Heart left ventricle (tissue), 16 donors: Measurements from ENCODE around the gene GRIP1. TPM values are rescaled to one million over a fixed set of nuclear protein-coding genes. Genes with fewer than 3 reads are reported as not detected.

Source experiments
- ATAC-seq, 4 donors: fragments of 200-7000 bp; cut with Tn5 transposase; one replicate each; pipeline ENCODE4 v1.9.1; 2020 to 2022; ENCODE audit warnings: moderate library complexity in 4 of 4, mild to moderate bottlenecking in 3 of 4, moderate number of reproducible peaks in 1 of 4
- DNase-seq, 5 donors: peaks; one replicate each; pipeline ENCODE4 v3.0.0-alpha.2; 2020
- H3K27ac ChIP-seq, 12 donors: fragments of 200-600 bp; sonication (generic) in 4 of 12; one replicate each; pipeline versions ENCODE4 v1.5.0 to v1.8.0; 2016 to 2022; ENCODE audit warnings: mild to moderate bottlenecking in 2 of 12
- H3K27me3 ChIP-seq, 9 donors: fragments of 200-600 bp; sonication (generic) in 2 of 9; one replicate each; pipeline versions ENCODE4 v1.5.1 to v1.8.0; 2016 to 2022; ENCODE audit warnings: mild to moderate bottlenecking in 3 of 9
- H3K36me3 ChIP-seq, 9 donors: fragments of 200-600 bp; sonication (generic) in 2 of 9; one replicate each; pipeline versions ENCODE4 v1.5.0 to v1.8.0; 2018 to 2022; ENCODE audit warnings: mild to moderate bottlenecking in 2 of 9
- H3K4me1 ChIP-seq, 12 donors: fragments of 200-600 bp; sonication (generic) in 4 of 12; one replicate each; pipeline versions ENCODE4 v1.5.0 to v1.8.0; 2016 to 2022; ENCODE audit warnings: mild to moderate bottlenecking in 3 of 12
- H3K4me3 ChIP-seq, 12 donors: fragments of 200-600 bp; sonication (generic) in 4 of 12; one replicate each; pipeline versions ENCODE4 v1.5.0 to v1.8.0; 2017 to 2022; ENCODE audit warnings: mild to moderate bottlenecking in 9 of 12, moderate library complexity in 4 of 12
- H3K9me3 ChIP-seq, 12 donors: fragments of 200-600 bp; sonication (generic) in 4 of 12; one replicate each; pipeline versions ENCODE4 v1.5.0 to v1.8.0; 2016 to 2022; ENCODE audit warnings: mild to moderate bottlenecking in 1 of 12
- CTCF ChIP-seq, 12 donors: fragments of 200-600 bp; sonication (generic) in 4 of 12; IDR thresholded peaks; one replicate each; pipeline versions ENCODE4 v1.5.0 to v1.8.0; 2018 to 2022; ENCODE audit warnings: antibody characterized with exemption in 12 of 12, mild to moderate bottlenecking in 5 of 12
- POLR2A ChIP-seq, 2 donors: fragments of 450-650 bp; IDR thresholded peaks; one replicate each; pipeline ENCODE4 v1.6.1; 2017; ENCODE audit warnings: antibody characterized with exemption in 2 of 2, mild to moderate bottlenecking in 2 of 2, moderate library complexity in 2 of 2
- WGBS, 4 donors: extraction: QIAGEN DNeasy Blood & Tissue Kit in 2 of 4; methylation state at CpG; one replicate each; pipeline versions ENCODE4 v1.1.5 to v1.1.7; 2013 to 2018; 5-methylcytosine and 5-hydroxymethylcytosine counted together
- intact Hi-C, 10 donors: fragments of 100-400 bp; cut with DNase I; formaldehyde crosslinking; loops; one replicate each; pipeline versions ENCODE4 v1.11.1 to v1.14.2; 2022
- polyA plus RNA-seq, 2 donors: library from polyadenylated mRNA; stranded (reverse); fragments of 200-250 nt; gene quantifications; one replicate each; pipeline ENCODE4 v1.2.3, GENCODE V29; 2013
- total RNA-seq, 9 donors: library from RNA; depleted of rRNA in 2 of 9; stranded (reverse); fragments of >200 nt in 2 of 9; fragmentation: NEBNext Ultra II Directional in 3 of 9; extraction: Animal tissue kit (Norgen Biotek cat#: 25700) in 3 of 9; gene quantifications; one replicate each; pipeline versions ENCODE4 v1.1.0 to v1.2.4, GENCODE V29; 2016 to 2023
- donor health status: ischemic (EF 13 %, LVEDD 7.1; RV severe dilation, severe dysfunction).
- donor health status: healthy with polysubstance abuse.
- donor health status: DM: no; HTN: yes; CAD: no.
- donor health status: DM: no; HTN: no; CAD: no.
- donor health status: ischemic (EF 25% LVEDD 6.9; RV normal size, moderate dysfunction).
- donor health status: ischemic (EF 25% LVEDD 5.7; RV mildly dilated, moderate dysfunction).
- donor health status: healthy.
- donor health status: DM: yes; HTN: yes; CAD: no.
- donor health status: ischemic (EF 35%, LVEDD 5.7; RV mildly dilated, moderate dysfunction).
- donor health status: nonischemic (EF 11% LVEDD 7.7; RV severe dilation, severe dysfunction).
- donor health status: DM: yes; HTN: yes; CAD: no.
- donor health status: PGD.
- donor health status: ischemic (EF 29% LVEDD 5.4; RV normal size, mild dysfunction).
- donor health status: nonischemic (EF 23%, LVEDD 6.1; RV moderate dilation, normal function).

The GRIP1 gene
- total and polyA plus RNA-seq, 11 donors, result 0.30 to 8.4 (median 1.5) TPM

DNA sequence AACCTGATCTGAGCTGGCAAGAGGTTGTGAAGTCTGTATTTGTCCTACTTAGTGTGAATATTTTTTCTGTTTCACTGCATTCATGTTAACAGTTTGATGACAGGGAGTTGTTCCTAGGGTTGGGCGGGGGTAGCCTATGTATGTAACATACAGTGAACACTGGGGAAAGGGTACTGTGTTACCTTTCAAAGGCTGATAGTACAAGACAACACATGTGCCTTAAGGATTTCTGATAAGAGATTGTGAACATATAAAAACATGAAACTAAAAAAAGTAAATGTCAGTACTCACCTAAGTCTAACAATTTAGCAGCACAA is 30.5 kb upstream of the GRIP1 start:
- Histone ChIP-seq H3K36me3 (no peaks in the 10 kb centered on the region), H3K9me3 (peaks cover 0 to 6% (median 0%) of the 10 kb centered on the region in 12 donors), H3K27me3 (no peaks in the 10 kb centered on the region), H3K4me3 (no peak overlapping the region), H3K4me1 (peaks cover 0 to 8% (median 0%) of the 10 kb centered on the region in 12 donors), H3K27ac (no peak overlapping the region)
- ATAC-seq (no peak), DNase-seq (no peak)
- intact Hi-C loops, result loop anchor here in 2 of 10 donors (10.0 kb wide), 2 partner anchors 435 to 445 kb away; no protein-coding TSS in a partner anchor
- 85 to 90% (median 89%) methylated on average over 1 of the region's 1 CpG for WGBS, 4 donors
- TF ChIP-seq POLR2A (IDR thresholded peaks at IDR 0.05), result no peak
- TF ChIP-seq CTCF (IDR thresholded peaks at IDR 0.05), result no peak

DNA sequence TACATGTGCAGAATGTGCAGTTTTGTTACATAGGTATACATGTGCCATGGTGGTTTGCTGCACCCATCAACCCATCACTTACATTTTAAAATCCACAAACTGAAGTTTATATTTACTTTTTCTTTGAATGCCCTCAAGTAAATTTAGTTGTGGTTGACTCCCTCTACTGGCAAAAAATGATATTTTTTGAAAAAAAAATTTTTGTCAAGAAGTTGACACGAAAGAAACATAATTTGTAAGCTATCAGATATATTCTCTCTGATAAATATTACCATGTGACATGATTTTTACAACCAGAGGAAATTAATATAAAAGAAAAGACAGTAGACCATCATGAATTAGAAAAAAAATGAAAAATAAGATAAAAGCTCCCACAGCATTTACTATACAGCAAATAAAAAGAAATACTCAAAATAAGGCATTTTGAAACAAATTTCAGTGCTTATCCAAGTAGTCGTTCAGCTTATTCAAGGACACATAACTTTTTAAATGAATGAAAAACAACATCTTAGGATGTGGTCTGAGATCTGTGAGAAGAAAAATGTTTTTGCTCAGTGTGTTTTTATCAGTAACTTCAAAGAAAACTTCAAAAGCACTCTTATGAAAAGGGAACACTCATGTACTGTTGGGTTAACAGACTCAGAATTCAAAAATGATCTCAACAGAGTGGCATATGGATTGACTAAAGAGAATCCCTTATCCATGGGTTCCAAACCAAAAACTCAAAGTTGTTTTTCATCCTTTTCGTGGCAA is 30.0 kb upstream of the GRIP1 start:
- WGBS, 4 donors, result 36 to 53% (median 42%) methylated on average over 3 of the region's 3 CpGs
- H3K27ac ChIP-seq, result no peak overlapping the region
- intact Hi-C loops, result loop anchor here in 2 of 10 donors (10.0 kb wide), 2 partner anchors 434 to 444 kb away; no protein-coding TSS in a partner anchor
- no peaks in the 10 kb centered on the region for H3K36me3 ChIP-seq
- peaks cover 0 to 6% (median 0%) of the 10 kb centered on the region in 12 donors for H3K9me3 ChIP-seq
- DNase-seq, result no peak
- no peak for ATAC-seq
- H3K27me3 ChIP-seq, result no peaks in the 10 kb centered on the region
- no peak overlapping the region for H3K4me3 ChIP-seq
- peaks cover 0 to 3% (median 0%) of the 10 kb centered on the region in 12 donors for H3K4me1 ChIP-seq
- TF ChIP-seq CTCF (IDR thresholded peaks at IDR 0.05), result peak in 10 of 12 donors; percentile 18 to 47 (median 39)
- TF ChIP-seq POLR2A (IDR thresholded peaks at IDR 0.05), result no peak

GRCh38 chr12:66707002-66707697 is 28.3 kb upstream of the GRIP1 start:
- Histone ChIP-seq H3K27me3 (peaks cover 0 to 10% (median 0%) of the 10 kb centered on the region in 9 donors), H3K27ac (no peak overlapping the region), H3K9me3 (peaks cover 0 to 6% (median 0%) of the 10 kb centered on the region in 12 donors), H3K4me1 (no peaks in the 10 kb centered on the region), H3K36me3 (no peaks in the 10 kb centered on the region), H3K4me3 (no peak overlapping the region)
- TF ChIP-seq CTCF (IDR thresholded peaks at IDR 0.05), result no peak
- no peak for TF ChIP-seq POLR2A (IDR thresholded peaks at IDR 0.05)
- 46 to 55% (median 49%) methylated on average over 4 of the region's 4 CpGs for WGBS, 4 donors
- intact Hi-C loops, result loop anchor here in 2 of 10 donors (10.0 kb wide), 2 partner anchors 432 to 442 kb away; no protein-coding TSS in a partner anchor
- DNase-seq, result no peak
- no peak for ATAC-seq
